Measurements from ENCODE around the gene CAMK2A. TPM values are rescaled to one million over a fixed set of nuclear protein-coding genes. Genes with fewer than 3 reads are reported as not detected.

Gene CAMK2A
- polyA plus RNA-seq, 1 of the 3 experiments (the other 2 are of a cell fraction) = 0.10 TPM

- DNase-seq = no peak
- H3K79me2 ChIP-seq (ENCODE audit: insufficient read depth) = no peaks in the 10 kb centered on the region
- 85% methylated on average over 5 of the region's 6 CpGs for WGBS (ENCODE audit: low lambda C conversion rate)
- no peaks in the 10 kb centered on the region for H4K20me1 ChIP-seq (ENCODE audit: insufficient read depth)
- H3K27me3 ChIP-seq (ENCODE audit: insufficient read depth) = no peaks in the 10 kb centered on the region
- no peaks in the 10 kb centered on the region for H3F3A ChIP-seq (replicated peaks; ENCODE audit: insufficient read depth)
- no peak overlapping the region for H3K4me3 ChIP-seq (ENCODE audit: low read depth in 2 of 2, low read length in 1 of 2)
- H3K9ac ChIP-seq = no peak overlapping the region
- H3K4me2 ChIP-seq = no peak overlapping the region
- H2AFZ ChIP-seq (ENCODE audit: low read depth) = no peak overlapping the region
- H3K27ac ChIP-seq (ENCODE audit: low read depth in 2 of 2, low read length in 1 of 2) = no peak overlapping the region
- ChIA-PET CTCF (interaction anchor here (0.8 to 1.7 kb wide), 4 partner anchors 34 to 134 kb away, joined by 3 to 4 read pairs (median 4); no protein-coding TSS in a partner anchor), POLR2A (no interaction called here)
- no peaks in the 10 kb centered on the region for H3K9me3 ChIP-seq
- peaks cover 0 to 17% of the 10 kb centered on the region in 2 experiments; a peak in 1 of 4 replicates for H3K4me1 ChIP-seq (ENCODE audit: control insufficient read depth in 1 of 2, insufficient read depth in 2 of 2, low read depth in 1 of 2, low read length in 1 of 2)
- H3K9me2 ChIP-seq = no peaks in the 10 kb centered on the region
- TF ChIP-seq USF1 (IDR thresholded peaks at IDR 0.05; ENCODE audit: borderline replicate concordance, low read depth) (no peak), SMC3 (IDR thresholded peaks at IDR 0.05; ENCODE audit: low read depth, low read length) (no peak), CTCF (IDR thresholded peaks at IDR 0.05) (no peak), JUND (IDR thresholded peaks at IDR 0.05) (no peak), PBX3 (IDR thresholded peaks at IDR 0.05) (no peak)
- H3K36me3 ChIP-seq (replicated peaks in 1 of 2; ENCODE audit: control insufficient read depth in 1 of 2, insufficient read depth in 2 of 2, low read length in 1 of 2) = no peaks in the 10 kb centered on the region
These were observed 37.1 kb downstream of the CAMK2A start for GRCh38 chr5:150252489-150252888.

DNA sequence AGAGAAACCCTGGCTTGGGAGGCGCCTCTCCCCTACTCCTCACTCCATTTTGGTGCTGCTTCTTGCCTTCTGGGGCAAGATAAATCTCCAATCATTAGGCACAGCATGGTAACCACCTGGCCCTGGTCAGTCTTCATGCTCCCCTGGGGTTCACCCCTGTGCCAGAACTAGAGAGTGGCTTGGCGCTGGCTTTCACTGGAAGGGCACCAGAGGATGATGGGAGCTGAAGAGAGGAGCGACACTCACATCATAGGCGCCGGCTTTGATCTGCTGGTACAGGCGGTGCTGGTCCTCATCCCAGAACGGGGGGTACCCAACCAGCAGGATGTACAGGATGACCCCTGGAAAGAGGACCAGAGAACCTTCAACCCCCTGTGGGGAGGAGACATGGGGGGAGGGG lies 38.1 kb downstream of the CAMK2A start:
- Histone ChIP-seq H3K9me3 (no peaks in the 10 kb centered on the region), H3K9me2 (no peaks in the 10 kb centered on the region), H3K27me3 (ENCODE audit: insufficient read depth) (no peaks in the 10 kb centered on the region), H3K4me1 (ENCODE audit: control insufficient read depth in 1 of 2, insufficient read depth in 2 of 2, low read depth in 1 of 2, low read length in 1 of 2) (peaks cover 0 to 15% of the 10 kb centered on the region in 2 experiments; a peak in 1 of 4 replicates), H3F3A (replicated peaks; ENCODE audit: insufficient read depth) (no peaks in the 10 kb centered on the region), H3K4me3 (ENCODE audit: low read depth in 2 of 2, low read length in 1 of 2) (no peak overlapping the region), H3K4me2 (no peak overlapping the region), H3K79me2 (ENCODE audit: insufficient read depth) (no peaks in the 10 kb centered on the region), H4K20me1 (ENCODE audit: insufficient read depth) (no peaks in the 10 kb centered on the region), H3K27ac (ENCODE audit: low read depth in 2 of 2, low read length in 1 of 2) (no peak overlapping the region), H3K9ac (no peak overlapping the region), H3K36me3 (replicated peaks in 1 of 2; ENCODE audit: control insufficient read depth in 1 of 2, insufficient read depth in 2 of 2, low read length in 1 of 2) (no peaks in the 10 kb centered on the region), H2AFZ (ENCODE audit: low read depth) (no peak overlapping the region)
- ChIA-PET POLR2A (no interaction called here), CTCF (interaction anchor here (1.2 to 1.7 kb wide), 2 partner anchors 11 to 121 kb away, joined by 4 to 6 read pairs; no protein-coding TSS in a partner anchor)
- DNase-seq = no peak
- TF ChIP-seq ZBTB33 (IDR thresholded peaks at IDR 0.05; ENCODE audit: borderline replicate concordance, low read depth) (no peak), RAD21 (IDR thresholded peaks at IDR 0.05; ENCODE audit: low read length) (no peak), TEAD4 (IDR thresholded peaks at IDR 0.05; ENCODE audit: borderline replicate concordance, insufficient read depth) (no peak), MEF2A (IDR thresholded peaks at IDR 0.05; ENCODE audit: borderline replicate concordance, low read depth) (no peak), CHD2 (IDR thresholded peaks at IDR 0.05; ENCODE audit: low read length, partially characterized antibody) (no peak)
- 89% methylated on average over 7 of the region's 7 CpGs for WGBS (ENCODE audit: low lambda C conversion rate)
